ENCODE results near the gene CSTB. TPM values are rescaled to one million over a fixed set of nuclear protein-coding genes. Genes with fewer than 3 reads are reported as not detected.

The CSTB gene
- total RNA-seq, 1 donor from 2014 or later = 32.7 TPM

DNA sequence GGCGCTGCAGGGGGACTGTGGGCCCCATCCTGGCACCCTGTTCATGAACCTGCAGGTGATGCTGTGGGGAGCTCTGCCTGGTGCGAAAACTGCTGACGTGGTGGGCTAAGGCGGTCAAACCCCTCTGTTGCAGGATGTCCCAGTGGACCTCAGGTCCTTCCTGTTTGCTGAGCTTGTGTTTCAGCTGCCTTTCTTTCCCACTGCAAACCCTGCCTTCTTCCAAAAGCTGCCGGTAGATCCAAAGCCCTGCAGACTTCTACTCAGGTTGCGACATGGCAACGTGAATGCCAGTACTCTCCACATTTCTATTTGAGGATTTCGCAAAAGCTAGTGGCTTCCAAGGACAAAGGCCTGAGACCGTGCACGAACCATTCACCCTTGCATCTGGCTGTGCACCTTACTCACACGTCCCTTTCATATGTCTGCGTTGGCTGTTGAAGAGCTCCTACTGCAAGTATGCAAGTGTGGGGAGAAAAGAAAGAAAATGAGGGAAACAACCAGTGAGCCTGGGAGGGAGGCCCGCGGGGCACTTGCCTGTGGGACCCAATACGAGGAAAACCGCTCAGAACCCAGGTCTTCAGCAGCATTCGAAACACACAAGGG is 7.1 kb upstream of the CSTB start:
- peaks cover 14% of the 10 kb centered on the region for H3K27me3 Mint-ChIP-seq (ENCODE audit: unreplicated experiment)
- H3K4me3 Mint-ChIP-seq (ENCODE audit: unreplicated experiment) = no peak overlapping the region
- TF ChIP-seq, protein P1, sequence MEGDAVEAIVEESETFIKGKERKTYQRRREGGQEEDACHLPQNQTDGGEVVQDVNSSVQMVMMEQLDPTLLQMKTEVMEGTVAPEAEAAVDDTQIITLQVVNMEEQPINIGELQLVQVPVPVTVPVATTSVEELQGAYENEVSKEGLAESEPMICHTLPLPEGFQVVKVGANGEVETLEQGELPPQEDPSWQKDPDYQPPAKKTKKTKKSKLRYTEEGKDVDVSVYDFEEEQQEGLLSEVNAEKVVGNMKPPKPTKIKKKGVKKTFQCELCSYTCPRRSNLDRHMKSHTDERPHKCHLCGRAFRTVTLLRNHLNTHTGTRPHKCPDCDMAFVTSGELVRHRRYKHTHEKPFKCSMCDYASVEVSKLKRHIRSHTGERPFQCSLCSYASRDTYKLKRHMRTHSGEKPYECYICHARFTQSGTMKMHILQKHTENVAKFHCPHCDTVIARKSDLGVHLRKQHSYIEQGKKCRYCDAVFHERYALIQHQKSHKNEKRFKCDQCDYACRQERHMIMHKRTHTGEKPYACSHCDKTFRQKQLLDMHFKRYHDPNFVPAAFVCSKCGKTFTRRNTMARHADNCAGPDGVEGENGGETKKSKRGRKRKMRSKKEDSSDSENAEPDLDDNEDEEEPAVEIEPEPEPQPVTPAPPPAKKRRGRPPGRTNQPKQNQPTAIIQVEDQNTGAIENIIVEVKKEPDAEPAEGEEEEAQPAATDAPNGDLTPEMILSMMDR (IDR thresholded peaks at IDR 0.05; ENCODE audit: partially characterized antibody, unreplicated experiment) = no peak
- H3K27ac Mint-ChIP-seq (ENCODE audit: unreplicated experiment) = no peak overlapping the region
- H3K36me3 Mint-ChIP-seq (ENCODE audit: unreplicated experiment) = no peaks in the 10 kb centered on the region
- peaks cover 4% of the 10 kb centered on the region for H3K4me1 Mint-ChIP-seq (ENCODE audit: low read depth, unreplicated experiment)
- no peak for DNase-seq
- peaks cover 4% of the 10 kb centered on the region for H3K9me3 Mint-ChIP-seq (ENCODE audit: unreplicated experiment)

DNA sequence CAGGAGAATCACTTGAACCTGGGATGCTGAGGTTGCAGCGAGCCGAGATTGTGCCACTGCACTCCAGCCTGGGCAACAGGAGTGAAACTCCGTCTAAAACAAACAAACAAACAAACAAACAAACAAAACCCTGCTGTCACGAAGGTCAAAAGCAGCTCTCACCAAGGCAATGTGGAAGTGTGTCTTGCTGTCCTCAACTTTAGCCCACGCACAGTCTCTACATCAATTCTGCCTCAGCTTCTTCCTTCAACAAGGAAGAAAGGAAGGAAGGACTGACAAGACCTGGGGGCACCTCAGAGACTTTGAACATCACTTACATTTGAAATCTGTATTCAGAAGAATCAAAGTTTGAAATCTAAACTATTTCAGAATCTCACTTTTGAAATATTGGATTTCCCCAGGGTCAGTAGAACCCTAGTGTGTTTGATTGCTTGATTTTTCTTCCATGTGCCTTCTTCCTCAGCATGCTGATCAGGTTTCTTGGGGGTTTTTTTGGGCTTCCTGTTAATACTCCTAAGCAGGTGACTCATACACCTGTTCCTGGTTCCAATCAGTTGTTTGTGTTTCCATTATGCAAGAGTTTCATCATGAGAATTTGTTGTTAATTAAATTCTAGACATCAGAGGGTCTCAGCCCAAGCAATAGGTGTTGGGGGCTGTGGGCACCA is 6.5 kb upstream of the CSTB start:
- no peak for DNase-seq
- peaks cover 14% of the 10 kb centered on the region for H3K27me3 Mint-ChIP-seq (ENCODE audit: unreplicated experiment)
- H3K4me1 Mint-ChIP-seq (ENCODE audit: low read depth, unreplicated experiment) = peaks cover 4% of the 10 kb centered on the region
- peaks cover 4% of the 10 kb centered on the region for H3K9me3 Mint-ChIP-seq (ENCODE audit: unreplicated experiment)
- no peak overlapping the region for H3K4me3 Mint-ChIP-seq (ENCODE audit: unreplicated experiment)
- H3K27ac Mint-ChIP-seq (ENCODE audit: unreplicated experiment) = no peak overlapping the region
- TF ChIP-seq, protein P1 (IDR thresholded peaks at IDR 0.05; ENCODE audit: partially characterized antibody, unreplicated experiment) = no peak
- no peaks in the 10 kb centered on the region for H3K36me3 Mint-ChIP-seq (ENCODE audit: unreplicated experiment)

DNA sequence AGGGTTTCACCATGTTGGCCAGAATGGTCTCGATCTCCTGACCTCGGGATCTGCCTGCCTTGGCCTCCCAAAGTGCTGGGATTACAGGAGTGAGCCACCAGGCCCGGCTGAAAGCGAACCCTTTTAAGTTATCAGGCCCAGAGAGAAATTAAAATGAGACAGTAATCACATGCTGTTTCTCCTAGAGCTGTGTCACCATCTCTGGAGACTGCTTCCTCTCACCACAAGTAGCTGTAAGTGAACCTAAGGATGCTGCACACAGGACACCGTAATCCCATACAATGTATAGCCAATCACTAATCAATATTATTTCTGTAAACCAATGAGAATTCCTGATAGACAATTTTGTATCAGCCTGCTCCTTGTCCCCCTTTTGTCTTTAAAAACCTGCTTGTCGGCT is 5.7 kb upstream of the CSTB start:
- H3K27ac Mint-ChIP-seq (ENCODE audit: unreplicated experiment) = no peak overlapping the region
- H3K4me3 Mint-ChIP-seq (ENCODE audit: unreplicated experiment) = no peak overlapping the region
- H3K36me3 Mint-ChIP-seq (ENCODE audit: unreplicated experiment) = no peaks in the 10 kb centered on the region
- peaks cover 14% of the 10 kb centered on the region for H3K27me3 Mint-ChIP-seq (ENCODE audit: unreplicated experiment)
- DNase-seq = no peak
- peaks cover 4% of the 10 kb centered on the region for H3K4me1 Mint-ChIP-seq (ENCODE audit: low read depth, unreplicated experiment)
- TF ChIP-seq, protein P1 (IDR thresholded peaks at IDR 0.05; ENCODE audit: partially characterized antibody, unreplicated experiment) = no peak
- H3K9me3 Mint-ChIP-seq (ENCODE audit: unreplicated experiment) = peaks cover 4% of the 10 kb centered on the region

DNA sequence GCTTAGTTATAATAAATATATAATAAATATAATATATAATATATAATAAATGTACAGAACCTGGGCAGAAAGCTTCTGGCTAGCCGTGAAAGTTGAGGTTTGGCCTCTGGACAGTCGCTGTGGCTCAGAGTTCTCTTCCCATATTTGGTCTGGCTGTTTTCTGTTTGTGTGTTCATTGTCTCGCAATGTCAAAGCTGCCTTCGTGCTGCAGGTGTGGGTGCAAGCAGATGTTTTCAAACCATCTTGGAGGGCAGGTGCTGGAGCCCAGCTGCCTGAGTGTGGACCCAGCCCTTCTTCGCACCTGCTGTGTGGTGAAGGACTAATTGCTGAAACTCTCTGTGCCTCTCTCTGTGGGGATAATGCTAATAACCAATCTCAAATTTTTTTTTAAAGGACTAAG is 3.6 kb upstream of the CSTB start:
- TF ChIP-seq, protein P1 (IDR thresholded peaks at IDR 0.05; ENCODE audit: partially characterized antibody, unreplicated experiment) = no peak
- Mint-ChIP-seq H3K36me3 (ENCODE audit: unreplicated experiment) (no peaks in the 10 kb centered on the region), H3K4me1 (ENCODE audit: low read depth, unreplicated experiment) (peaks cover 10% of the 10 kb centered on the region), H3K4me3 (ENCODE audit: unreplicated experiment) (no peak overlapping the region), H3K27ac (ENCODE audit: unreplicated experiment) (no peak overlapping the region), H3K27me3 (ENCODE audit: unreplicated experiment) (peaks cover 10% of the 10 kb centered on the region), H3K9me3 (ENCODE audit: unreplicated experiment) (no peaks in the 10 kb centered on the region)
- no peak for DNase-seq
